ENCODE results near the gene C16orf92. TPM values are rescaled to one million over a fixed set of nuclear protein-coding genes. Genes with fewer than 3 reads are reported as not detected.
A peak's percentile ranks its signal among the peaks of the same experiment; 100 is the strongest.

Gene C16orf92
- total RNA-seq, 1 donor from 2014 or later = not detected

GRCh38 chr16:30018731-30019158 is 4.3 kb upstream of the C16orf92 start:
- no peaks in the 10 kb centered on the region for H3K36me3 Mint-ChIP-seq (ENCODE audit: low read depth, unreplicated experiment)
- Histone ChIP-seq H3K79me2 (ENCODE audit: insufficient read depth, low read length) (no peaks in the 10 kb centered on the region), H3K4me3 (ENCODE audit: insufficient read depth, low read depth, low read length) (no peak overlapping the region), H3K36me3 (ENCODE audit: insufficient read depth, low read length) (no peaks in the 10 kb centered on the region), H3K27ac (ENCODE audit: low read depth, low read length) (no peak overlapping the region), H3K4me1 (ENCODE audit: insufficient read depth, low read length) (no peaks in the 10 kb centered on the region), H3K9me3 (ENCODE audit: insufficient read depth, low read depth, low read length) (no peaks in the 10 kb centered on the region), H3K27me3 (ENCODE audit: insufficient read depth, low read length) (no peaks in the 10 kb centered on the region), H2AFZ (ENCODE audit: low read depth, low read length) (no peak overlapping the region), H4K20me1 (ENCODE audit: insufficient read depth, low read length) (no peaks in the 10 kb centered on the region), H3K9ac (ENCODE audit: low read length) (no peak overlapping the region), H3K4me2 (ENCODE audit: low read length) (no peak overlapping the region)
- peak overlapping the region; percentile 50 for H3K27ac Mint-ChIP-seq (ENCODE audit: unreplicated experiment)
- no peak for TF ChIP-seq CTCF (IDR thresholded peaks at IDR 0.05; ENCODE audit: insufficient read depth, low read depth, low read length)
- TF ChIP-seq EZH2 (IDR thresholded peaks at IDR 0.05; ENCODE audit: insufficient read depth, low read length) = no peak
- H3K4me3 Mint-ChIP-seq (ENCODE audit: unreplicated experiment) = peak overlapping the region; percentile 68
- FAIRE-seq = no peak
- peaks cover 3% of the 10 kb centered on the region for H3K9me3 Mint-ChIP-seq (ENCODE audit: unreplicated experiment)
- peaks cover 11% of the 10 kb centered on the region for H3K27me3 Mint-ChIP-seq (ENCODE audit: low read depth, unreplicated experiment)
- no peak for DNase-seq (ENCODE audit: low read depth)
- peaks cover 5% of the 10 kb centered on the region for H3K4me1 Mint-ChIP-seq (ENCODE audit: low read depth, unreplicated experiment)

GRCh38 chr16:30023586-30023985 is 588 bp downstream of the C16orf92 start:
- H3K4me1 ChIP-seq (ENCODE audit: insufficient read depth, low read length) = no peaks in the 10 kb centered on the region
- peaks cover 2% of the 10 kb centered on the region for H3K4me1 Mint-ChIP-seq (ENCODE audit: low read depth, unreplicated experiment)
- H3K36me3 ChIP-seq (ENCODE audit: insufficient read depth, low read length) = no peaks in the 10 kb centered on the region
- DNase-seq (ENCODE audit: low read depth) = no peak
- H4K20me1 ChIP-seq (ENCODE audit: insufficient read depth, low read length) = no peaks in the 10 kb centered on the region
- no peaks in the 10 kb centered on the region for H3K36me3 Mint-ChIP-seq (ENCODE audit: low read depth, unreplicated experiment)
- no peak overlapping the region for H3K4me3 Mint-ChIP-seq (ENCODE audit: unreplicated experiment)
- H3K4me3 ChIP-seq (ENCODE audit: insufficient read depth, low read depth, low read length) = no peak overlapping the region
- H3K9ac ChIP-seq (ENCODE audit: low read length) = no peak overlapping the region
- H3K9me3 Mint-ChIP-seq (ENCODE audit: unreplicated experiment) = peaks cover 5% of the 10 kb centered on the region
- H3K27me3 ChIP-seq (ENCODE audit: insufficient read depth, low read length) = peaks cover 7% of the 10 kb centered on the region
- no peak overlapping the region for H3K27ac Mint-ChIP-seq (ENCODE audit: unreplicated experiment)
- no peaks in the 10 kb centered on the region for H3K79me2 ChIP-seq (ENCODE audit: insufficient read depth, low read length)
- no peak overlapping the region for H3K27ac ChIP-seq (ENCODE audit: low read depth, low read length)
- TF ChIP-seq EZH2 (IDR thresholded peaks at IDR 0.05; ENCODE audit: insufficient read depth, low read length) = no peak
- TF ChIP-seq CTCF (IDR thresholded peaks at IDR 0.05; ENCODE audit: insufficient read depth, low read depth, low read length) = no peak
- peaks cover 39% of the 10 kb centered on the region for H3K27me3 Mint-ChIP-seq (ENCODE audit: low read depth, unreplicated experiment)
- no peak overlapping the region for H3K4me2 ChIP-seq (ENCODE audit: low read length)
- no peak for FAIRE-seq
- H3K9me3 ChIP-seq (ENCODE audit: insufficient read depth, low read depth, low read length) = no peaks in the 10 kb centered on the region
- no peak overlapping the region for H2AFZ ChIP-seq (ENCODE audit: low read depth, low read length)

- Histone ChIP-seq H3K27ac (ENCODE audit: low read depth, low read length) (no peak overlapping the region), H3K9me3 (ENCODE audit: insufficient read depth, low read depth, low read length) (no peaks in the 10 kb centered on the region), H2AFZ (ENCODE audit: low read depth, low read length) (no peak overlapping the region), H3K27me3 (ENCODE audit: insufficient read depth, low read length) (peaks cover 13% of the 10 kb centered on the region), H3K4me3 (ENCODE audit: insufficient read depth, low read depth, low read length) (no peak overlapping the region), H3K9ac (ENCODE audit: low read length) (no peak overlapping the region), H3K4me1 (ENCODE audit: insufficient read depth, low read length) (no peaks in the 10 kb centered on the region), H3K4me2 (ENCODE audit: low read length) (no peak overlapping the region), H4K20me1 (ENCODE audit: insufficient read depth, low read length) (peaks cover 3% of the 10 kb centered on the region), H3K36me3 (ENCODE audit: insufficient read depth, low read length) (no peaks in the 10 kb centered on the region), H3K79me2 (ENCODE audit: insufficient read depth, low read length) (no peaks in the 10 kb centered on the region)
- Mint-ChIP-seq H3K27me3 (ENCODE audit: low read depth, unreplicated experiment) (peaks cover 41% of the 10 kb centered on the region), H3K36me3 (ENCODE audit: low read depth, unreplicated experiment) (no peaks in the 10 kb centered on the region), H3K4me3 (ENCODE audit: unreplicated experiment) (no peak overlapping the region), H3K27ac (ENCODE audit: unreplicated experiment) (no peak overlapping the region), H3K9me3 (ENCODE audit: unreplicated experiment) (peaks cover 3% of the 10 kb centered on the region), H3K4me1 (ENCODE audit: low read depth, unreplicated experiment) (no peaks in the 10 kb centered on the region)
- DNase-seq (ENCODE audit: low read depth) = no peak
- no peak for TF ChIP-seq EZH2 (IDR thresholded peaks at IDR 0.05; ENCODE audit: insufficient read depth, low read length)
- no peak for TF ChIP-seq CTCF (IDR thresholded peaks at IDR 0.05; ENCODE audit: insufficient read depth, low read depth, low read length)
- no peak for FAIRE-seq
Measured at GRCh38 chr16:30024451-30024850, 1.5 kb downstream of the C16orf92 start.
